Measurements from ENCODE around the gene CEP128. TPM values are rescaled to one million over a fixed set of nuclear protein-coding genes. Genes with fewer than 3 reads are reported as not detected.

CEP128 gene
- total and polyA plus RNA-seq, 9 donors = 2.9 to 4.9 (median 4.0) TPM

Other genes with a start within 250 kb of the CEP128 start
- 0.31 TPM for gene TSHR, start 13.9 kb upstream of the CEP128 start, total RNA-seq
- gene TSHR, start 13.9 kb upstream of the CEP128 start, polyA plus RNA-seq (ENCODE audit: insufficient read depth in 1 of 8, insufficient read length in 8 of 8, low replicate concordance in 1 of 8) = 1 to 10 TPM in 1 of 8 donors, under 1 TPM in 7; 0.20 to 1.0 (median 0.40) TPM